Cardiac fibroblast (primary cell): ENCODE results near the gene PPP2R2D.
"Not testable (repeated sequence)": the region's sequence is repeated elsewhere in the genome, so short reads cannot be mapped to it uniquely, and the experiment has no call there.

ENCODE experiments used
- DNase-seq, 2 donors: peaks; one replicate each; pipeline versions ENCODE4 v3.0.0 to v3.0.0-alpha.2; 2010; ENCODE audit warnings: low read depth in 2 of 2
- H3K4me3 ChIP-seq, 2 donors: replicated peaks in 1 of 2; 1 replicate in 1 of 2; 2 replicates in 1 of 2; pipeline ENCODE4 v1.5.1; 2011; ENCODE audit warnings: low read depth in 2 of 2, low read length in 2 of 2, mild to moderate bottlenecking in 2 of 2, moderate library complexity in 1 of 2
- TF ChIP-seq, protein P1 (sequence below): IDR thresholded peaks from one replicate; pipeline ENCODE4 v1.5.1; 2011; ENCODE audit warnings: low read depth, mild to moderate bottlenecking, low read length, inconsistent platforms

Gene PPP2R2D

GRCh38 chr10:131910663-131911314 is 10.0 kb downstream of the PPP2R2D start:
- no peak for DNase-seq
- no peak overlapping the region for H3K4me3 ChIP-seq
- TF ChIP-seq, protein P1, sequence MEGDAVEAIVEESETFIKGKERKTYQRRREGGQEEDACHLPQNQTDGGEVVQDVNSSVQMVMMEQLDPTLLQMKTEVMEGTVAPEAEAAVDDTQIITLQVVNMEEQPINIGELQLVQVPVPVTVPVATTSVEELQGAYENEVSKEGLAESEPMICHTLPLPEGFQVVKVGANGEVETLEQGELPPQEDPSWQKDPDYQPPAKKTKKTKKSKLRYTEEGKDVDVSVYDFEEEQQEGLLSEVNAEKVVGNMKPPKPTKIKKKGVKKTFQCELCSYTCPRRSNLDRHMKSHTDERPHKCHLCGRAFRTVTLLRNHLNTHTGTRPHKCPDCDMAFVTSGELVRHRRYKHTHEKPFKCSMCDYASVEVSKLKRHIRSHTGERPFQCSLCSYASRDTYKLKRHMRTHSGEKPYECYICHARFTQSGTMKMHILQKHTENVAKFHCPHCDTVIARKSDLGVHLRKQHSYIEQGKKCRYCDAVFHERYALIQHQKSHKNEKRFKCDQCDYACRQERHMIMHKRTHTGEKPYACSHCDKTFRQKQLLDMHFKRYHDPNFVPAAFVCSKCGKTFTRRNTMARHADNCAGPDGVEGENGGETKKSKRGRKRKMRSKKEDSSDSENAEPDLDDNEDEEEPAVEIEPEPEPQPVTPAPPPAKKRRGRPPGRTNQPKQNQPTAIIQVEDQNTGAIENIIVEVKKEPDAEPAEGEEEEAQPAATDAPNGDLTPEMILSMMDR = no peak

DNA sequence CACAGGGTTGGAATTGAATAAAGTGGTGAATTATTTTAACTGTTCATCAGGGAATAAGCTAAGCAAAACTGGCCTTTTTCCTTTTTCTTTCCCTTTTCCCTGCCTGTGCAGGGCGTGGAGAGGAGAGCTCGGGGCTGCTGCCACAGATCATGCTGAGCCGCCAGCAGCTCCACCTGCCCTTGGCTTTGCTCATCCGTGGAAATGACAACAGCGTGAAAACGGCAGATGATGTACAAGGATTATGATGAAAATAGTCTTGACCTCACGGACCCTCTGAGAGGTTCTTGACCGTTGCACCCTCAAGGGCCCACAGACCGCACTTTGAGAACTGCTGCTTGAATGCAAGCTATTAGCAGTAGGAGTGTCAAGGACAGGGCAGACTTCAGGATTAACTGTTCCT is 10.6 kb downstream of the PPP2R2D start:
- H3K4me3 ChIP-seq = no peak overlapping the region
- DNase-seq = no peak
- TF ChIP-seq, protein P1 = no peak

DNA sequence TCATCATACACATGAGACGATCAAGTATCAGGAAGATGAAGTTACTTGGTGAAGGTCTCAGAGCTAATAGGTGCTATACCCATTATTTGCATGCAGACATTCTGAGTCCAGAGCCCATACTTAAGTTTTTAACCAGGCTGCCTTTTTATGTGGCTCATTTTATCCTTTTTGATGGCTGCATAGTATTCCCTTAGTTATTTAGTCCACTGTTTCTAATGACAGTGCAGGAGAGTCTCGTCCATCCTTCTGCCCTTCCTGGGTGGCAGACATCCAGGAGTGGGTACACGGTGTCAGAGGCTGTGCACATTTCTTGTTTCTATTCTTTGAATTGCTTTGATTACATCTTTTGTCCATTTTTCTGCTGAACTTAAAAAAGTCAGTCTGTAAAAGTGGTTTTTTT is 11.8 kb downstream of the PPP2R2D start:
- TF ChIP-seq, protein P1 = no peak
- no peak for DNase-seq
- no peak overlapping the region for H3K4me3 ChIP-seq

- DNase-seq = no peak
- no peak overlapping the region for H3K4me3 ChIP-seq
- TF ChIP-seq, protein P1 = no peak
Measured at GRCh38 chr10:131915484-131915883, 14.7 kb downstream of the PPP2R2D start.

GRCh38 chr10:131915990-131916766 is 15.4 kb downstream of the PPP2R2D start:
- TF ChIP-seq, protein P1 = no peak
- no peak for DNase-seq
- H3K4me3 ChIP-seq = no peak overlapping the region

DNA sequence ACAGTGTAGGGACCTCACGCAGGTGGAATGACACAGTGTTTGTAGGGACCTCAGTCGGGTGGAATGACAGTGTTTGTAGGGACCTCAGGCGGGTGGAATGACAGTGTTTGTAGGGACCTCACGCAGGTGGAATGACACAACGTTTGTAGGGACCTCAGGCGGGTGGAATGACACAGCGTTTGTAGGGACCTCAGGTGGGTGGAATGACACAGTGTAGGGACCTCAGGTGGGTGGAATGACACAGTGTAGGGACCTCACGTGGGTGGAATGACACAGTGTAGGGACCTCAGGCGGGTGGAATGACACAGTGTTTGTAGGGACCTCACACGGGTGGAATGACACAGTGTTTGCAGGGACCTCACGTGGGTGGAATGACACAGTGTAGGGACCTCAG is 16.0 kb downstream of the PPP2R2D start:
- not testable (repeated sequence) for DNase-seq, H3K4me3 ChIP-seq

- not testable (repeated sequence) for H3K4me3 ChIP-seq, DNase-seq
Measured at GRCh38 chr10:131917496-131917895, 16.7 kb downstream of the PPP2R2D start.

DNA sequence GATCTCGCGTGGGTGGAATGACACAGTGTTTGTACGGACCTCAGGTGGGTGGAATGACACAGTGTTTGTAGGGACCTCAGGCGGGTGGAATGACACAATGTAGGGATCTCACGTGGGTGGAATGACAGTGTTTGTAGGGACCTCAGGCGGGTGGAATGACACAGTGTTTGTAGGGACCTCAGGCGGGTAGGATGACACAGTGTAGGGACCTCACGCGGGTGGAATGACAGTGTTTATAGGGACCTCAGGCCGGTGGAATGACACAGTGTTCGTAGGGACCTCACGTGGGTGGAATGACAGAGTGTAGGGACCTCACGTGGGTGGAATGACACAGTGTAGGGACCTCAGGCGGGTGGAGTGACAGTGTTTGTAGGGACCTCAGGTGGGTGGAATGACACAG is 18.7 kb downstream of the PPP2R2D start:
- not testable (repeated sequence) for DNase-seq

More for the DNA sequence above, 18.7 kb downstream of the PPP2R2D start:
- not testable (repeated sequence) for H3K4me3 ChIP-seq
